Activated naive CD4-positive, alpha-beta T cell treated with anti-CD3 and anti-CD28 coated beads, Interleukin-2, amount 10 ng/mL, durations not matched to agents 7 days and 5 days (primary cell): Measurements from ENCODE around the gene ATP2B2.
"Not testable (repeated sequence)": the region's sequence is repeated elsewhere in the genome, so short reads cannot be mapped to it uniquely, and the experiment has no call there.

ENCODE experiments used
- CTCF ChIA-PET: fragments of 350-600 bp; sonication (Branson Sonifier 250); formaldehyde crosslinking; loops from one replicate; lab custom pipeline; 2021; ENCODE audit warnings: antibody characterized with exemption; lab: Charles Lee
- DNase-seq: peaks from one replicate; pipeline ENCODE4 v3.0.0-alpha.2; 2020
- H3K27ac Mint-ChIP-seq: one replicate; pipeline ENCODE4 v1.8.0; 2021; ENCODE audit warnings: mild to moderate bottlenecking, moderate library complexity, mixed read lengths
- H3K27me3 Mint-ChIP-seq: one replicate; pipeline ENCODE4 v1.8.0; 2021; ENCODE audit warnings: mild to moderate bottlenecking, mixed read lengths
- H3K36me3 Mint-ChIP-seq: one replicate; pipeline ENCODE4 v1.8.0; 2021; ENCODE audit warnings: mixed read lengths
- H3K4me1 Mint-ChIP-seq: one replicate; pipeline ENCODE4 v1.8.0; 2021; ENCODE audit warnings: mixed read lengths
- H3K4me3 Mint-ChIP-seq: one replicate; pipeline ENCODE4 v1.8.0; 2021; ENCODE audit warnings: mild to moderate bottlenecking, moderate library complexity, mixed read lengths
- H3K9me3 Mint-ChIP-seq: one replicate; pipeline ENCODE4 v1.8.0; 2021; ENCODE audit warnings: mixed read lengths

ATP2B2 gene

DNA sequence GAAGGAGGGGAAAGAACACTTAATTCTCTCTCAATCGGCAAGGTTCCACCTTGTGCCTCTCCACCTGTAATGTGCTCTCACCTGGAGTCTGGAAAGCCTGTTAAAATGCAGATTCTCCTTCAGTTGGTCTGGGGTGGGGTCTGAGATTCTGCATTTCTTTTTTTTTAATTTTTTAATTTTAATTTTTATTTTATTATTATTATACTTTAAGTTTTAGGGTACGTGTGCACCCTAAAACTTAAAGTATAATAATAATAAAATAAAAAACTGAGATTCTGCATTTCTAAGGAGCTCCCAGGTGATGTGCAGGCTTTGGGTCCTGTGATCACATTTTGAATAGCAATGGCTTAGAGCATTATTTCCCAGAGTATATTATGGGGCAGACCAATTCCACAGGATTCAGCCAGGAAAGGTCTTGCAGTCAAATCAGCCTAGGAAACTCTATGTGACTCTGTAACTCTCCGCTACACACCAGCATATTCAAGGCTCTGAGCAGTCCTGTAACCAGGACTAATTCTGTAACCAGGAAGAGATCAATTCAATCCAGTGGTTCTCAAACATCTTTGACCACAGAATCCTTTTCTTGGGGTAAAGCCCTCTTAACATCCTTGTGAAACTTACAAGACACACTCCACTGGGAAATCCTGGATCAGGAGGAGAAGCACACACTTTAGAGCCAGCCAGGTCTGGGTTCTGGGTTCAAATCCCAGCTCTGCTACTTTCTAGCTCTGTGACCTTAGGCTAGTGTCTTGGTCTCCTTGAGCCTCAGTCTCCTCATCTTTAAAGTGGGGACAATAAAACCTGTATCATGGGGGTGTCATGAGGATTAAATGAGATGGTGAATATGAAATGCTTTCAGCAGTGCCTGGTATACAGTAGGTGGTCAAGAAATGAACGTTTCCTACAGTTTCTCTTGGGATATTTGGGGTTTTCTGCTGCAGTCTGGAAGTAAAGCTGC lies 122.2 kb downstream of the ATP2B2 start:
- Mint-ChIP-seq H3K27me3 (peaks cover 32% of the 10 kb centered on the region), H3K4me1 (no peaks in the 10 kb centered on the region), H3K27ac (no peak overlapping the region), H3K36me3 (no peaks in the 10 kb centered on the region), H3K9me3 (no peaks in the 10 kb centered on the region), H3K4me3 (no peak overlapping the region)
- CTCF ChIA-PET: no interaction called here
- DNase-seq: no peak

DNA sequence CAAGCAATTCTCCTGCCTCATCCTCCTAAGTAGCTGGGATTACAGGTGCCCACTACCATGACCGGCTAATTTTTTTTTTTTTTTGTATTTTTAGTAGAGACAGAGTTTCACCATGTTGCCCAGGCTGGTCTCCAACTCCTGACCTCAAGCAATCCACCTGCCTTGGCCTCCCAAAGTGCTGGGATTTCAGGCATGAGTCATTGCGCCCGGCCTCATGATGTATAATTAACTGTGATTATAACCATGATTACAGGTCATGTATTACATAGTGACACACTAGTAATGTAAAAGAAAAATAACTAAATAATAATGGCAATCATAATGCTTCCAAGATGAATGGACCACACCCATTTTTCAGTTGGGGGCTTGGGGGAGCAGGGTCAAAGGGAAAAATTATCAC lies 122.9 kb downstream of the ATP2B2 start:
- H3K27ac Mint-ChIP-seq, H3K4me1 Mint-ChIP-seq, DNase-seq, H3K9me3 Mint-ChIP-seq, H3K36me3 Mint-ChIP-seq, H3K4me3 Mint-ChIP-seq, CTCF ChIA-PET: not testable (repeated sequence)
- H3K27me3 Mint-ChIP-seq: peaks cover 33% of the 10 kb centered on the region

DNA sequence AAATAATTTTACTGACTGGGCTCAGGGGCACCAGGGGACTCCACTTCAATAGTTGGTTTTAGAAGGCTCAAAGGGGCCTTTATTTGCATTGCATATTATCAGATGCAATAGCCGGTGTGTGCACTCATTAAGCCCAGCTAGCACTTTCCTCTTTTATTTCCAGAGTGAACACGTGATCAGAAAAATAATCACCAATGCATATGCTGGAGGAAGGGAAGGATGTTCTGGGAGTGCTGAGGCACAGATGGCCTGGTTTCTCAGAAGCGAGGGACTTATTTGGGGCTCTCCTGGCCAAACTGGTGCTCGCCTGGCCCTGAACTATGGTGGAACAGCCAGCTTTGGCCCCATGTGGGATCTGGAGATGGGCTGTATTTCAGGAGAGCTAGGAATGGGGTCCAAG lies 124.0 kb downstream of the ATP2B2 start:
- Mint-ChIP-seq H3K4me3 (no peak overlapping the region), H3K27ac (no peak overlapping the region), H3K4me1 (no peaks in the 10 kb centered on the region), H3K27me3 (peaks cover 24% of the 10 kb centered on the region), H3K9me3 (no peaks in the 10 kb centered on the region), H3K36me3 (no peaks in the 10 kb centered on the region)
- no peak for DNase-seq
- CTCF ChIA-PET: no interaction called here

DNA sequence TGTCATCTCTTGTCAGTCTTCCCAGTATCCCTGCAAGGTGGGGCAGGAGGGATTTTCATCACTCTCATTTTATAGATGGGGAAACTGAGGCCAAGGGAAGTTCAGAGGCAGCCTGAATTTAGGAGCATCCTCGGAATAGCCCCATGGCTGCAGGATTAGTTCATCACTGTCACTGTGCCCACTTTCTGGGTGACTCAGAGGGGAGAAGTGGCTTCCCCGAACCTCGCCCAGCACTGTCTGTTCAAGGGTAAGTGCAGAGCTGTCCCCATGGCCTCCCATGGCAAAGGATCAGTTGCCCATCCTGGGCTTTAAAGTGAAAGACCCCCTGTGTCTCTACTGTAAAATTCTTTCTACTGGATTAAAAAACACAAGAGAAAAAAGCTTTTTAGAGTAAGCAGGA lies 124.5 kb downstream of the ATP2B2 start:
- CTCF ChIA-PET: no interaction called here

GRCh38 chr3:10379961-10380360 lies 125.4 kb downstream of the ATP2B2 start:
- no peak overlapping the region for H3K27ac Mint-ChIP-seq
- no peak overlapping the region for H3K4me3 Mint-ChIP-seq
- peaks cover 14% of the 10 kb centered on the region for H3K27me3 Mint-ChIP-seq
- no peak for DNase-seq
- H3K9me3 Mint-ChIP-seq: no peaks in the 10 kb centered on the region
- H3K4me1 Mint-ChIP-seq: no peaks in the 10 kb centered on the region
- CTCF ChIA-PET: interaction anchor here (1.2 kb wide), 1 partner anchor 10 kb away, joined by 3 read pairs; no protein-coding TSS in a partner anchor
- H3K36me3 Mint-ChIP-seq: no peaks in the 10 kb centered on the region

More for the DNA sequence above, 124.5 kb downstream of the ATP2B2 start:
- Mint-ChIP-seq H3K27me3 (peaks cover 22% of the 10 kb centered on the region), H3K4me3 (no peak overlapping the region), H3K36me3 (no peaks in the 10 kb centered on the region), H3K27ac (no peak overlapping the region), H3K4me1 (no peaks in the 10 kb centered on the region), H3K9me3 (no peaks in the 10 kb centered on the region)
- no peak for DNase-seq

DNA sequence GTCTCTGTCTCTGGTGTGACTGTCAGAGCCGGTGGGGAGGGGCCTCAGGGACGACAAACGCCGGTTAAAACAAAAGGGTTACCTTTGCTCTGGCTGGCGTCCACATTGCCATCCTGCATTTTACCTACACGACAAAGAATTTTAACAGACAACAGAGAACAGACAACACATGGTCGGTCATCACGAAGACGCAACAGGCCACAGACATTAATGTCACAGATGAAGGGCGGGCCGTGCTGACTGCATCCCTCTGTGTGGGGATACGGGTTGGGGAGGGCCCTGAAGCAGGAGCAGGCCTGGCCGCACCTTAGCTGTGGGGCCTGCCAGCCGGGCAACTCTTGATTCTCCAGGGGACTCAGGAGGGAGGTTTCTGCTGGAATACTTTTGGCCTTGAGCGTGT lies 126.2 kb downstream of the ATP2B2 start:
- H3K27ac Mint-ChIP-seq: no peak overlapping the region
- no peak for DNase-seq
- CTCF ChIA-PET: interaction anchor here (1.2 kb wide), 1 partner anchor 11 kb away, joined by 3 read pairs; no protein-coding TSS in a partner anchor
- no peak overlapping the region for H3K4me3 Mint-ChIP-seq
- no peaks in the 10 kb centered on the region for H3K9me3 Mint-ChIP-seq
- no peaks in the 10 kb centered on the region for H3K36me3 Mint-ChIP-seq
- no peaks in the 10 kb centered on the region for H3K4me1 Mint-ChIP-seq
- H3K27me3 Mint-ChIP-seq: peaks cover 12% of the 10 kb centered on the region

GRCh38 chr3:10378742-10379141 lies 126.6 kb downstream of the ATP2B2 start:
- Mint-ChIP-seq H3K27me3 (peaks cover 12% of the 10 kb centered on the region), H3K4me1 (no peaks in the 10 kb centered on the region), H3K27ac (no peak overlapping the region), H3K9me3 (no peaks in the 10 kb centered on the region), H3K4me3 (no peak overlapping the region), H3K36me3 (no peaks in the 10 kb centered on the region)
- CTCF ChIA-PET: interaction anchor here (1.2 kb wide), 1 partner anchor 12 kb away, joined by 3 read pairs; no protein-coding TSS in a partner anchor
- DNase-seq: no peak

DNA sequence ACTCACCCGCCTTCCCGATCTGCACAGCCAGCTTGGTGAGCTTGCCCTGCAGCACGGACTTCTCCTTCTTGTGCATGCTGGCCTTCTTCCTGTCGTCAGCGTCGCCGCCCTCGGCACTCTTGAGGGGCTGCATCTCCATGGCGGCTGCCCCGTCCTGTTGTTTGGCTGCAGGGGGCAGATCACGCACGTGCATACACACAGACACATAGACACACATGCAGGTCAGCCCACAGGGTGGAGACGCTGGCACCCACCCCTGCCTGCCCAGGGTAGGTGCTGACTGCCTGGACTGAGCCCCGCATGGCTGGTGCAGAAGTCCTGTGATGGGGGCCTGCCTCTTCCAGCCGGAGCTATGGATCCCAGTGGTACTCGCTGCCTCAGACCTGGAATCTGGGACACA lies 127.1 kb downstream of the ATP2B2 start:
- Mint-ChIP-seq H3K36me3 (no peaks in the 10 kb centered on the region), H3K4me3 (no peak overlapping the region), H3K9me3 (no peaks in the 10 kb centered on the region), H3K27ac (no peak overlapping the region), H3K4me1 (no peaks in the 10 kb centered on the region), H3K27me3 (peaks cover 12% of the 10 kb centered on the region)
- CTCF ChIA-PET: no interaction called here
- no peak for DNase-seq

DNA sequence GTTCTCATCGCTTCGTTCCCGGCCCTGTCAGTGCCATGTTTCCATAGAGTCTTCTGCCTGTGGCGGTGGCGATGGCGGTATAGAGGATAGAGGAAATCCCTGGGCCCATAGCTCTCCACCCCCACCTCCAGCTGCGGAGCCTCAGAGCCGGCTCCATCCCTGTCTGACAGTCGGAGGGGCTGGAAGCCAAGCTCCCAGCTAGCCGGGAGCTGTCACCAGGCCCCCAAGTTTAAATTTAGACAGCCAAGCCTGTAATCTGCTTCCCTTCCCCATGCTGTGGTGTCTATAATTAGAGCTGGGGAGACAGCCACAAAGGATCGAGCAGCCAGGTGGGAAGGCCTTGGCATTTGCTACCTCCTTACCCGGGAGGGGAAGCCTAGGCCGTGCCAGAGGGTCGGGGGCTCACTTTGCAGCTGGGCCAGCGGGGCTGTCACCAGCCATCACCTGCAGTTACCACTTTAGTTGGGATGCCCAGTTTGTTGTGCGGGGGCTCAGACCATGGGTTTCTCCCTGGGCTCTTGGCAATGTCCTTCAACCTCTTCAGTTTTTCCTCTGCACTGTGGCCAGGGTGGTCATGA lies 128.1 kb downstream of the ATP2B2 start:
- H3K27ac Mint-ChIP-seq: no peak overlapping the region
- no peaks in the 10 kb centered on the region for H3K36me3 Mint-ChIP-seq
- H3K4me1 Mint-ChIP-seq: no peaks in the 10 kb centered on the region
- H3K4me3 Mint-ChIP-seq: no peak overlapping the region
- CTCF ChIA-PET: no interaction called here
- peaks cover 12% of the 10 kb centered on the region for H3K27me3 Mint-ChIP-seq
- DNase-seq: no peak
- no peaks in the 10 kb centered on the region for H3K9me3 Mint-ChIP-seq

DNA sequence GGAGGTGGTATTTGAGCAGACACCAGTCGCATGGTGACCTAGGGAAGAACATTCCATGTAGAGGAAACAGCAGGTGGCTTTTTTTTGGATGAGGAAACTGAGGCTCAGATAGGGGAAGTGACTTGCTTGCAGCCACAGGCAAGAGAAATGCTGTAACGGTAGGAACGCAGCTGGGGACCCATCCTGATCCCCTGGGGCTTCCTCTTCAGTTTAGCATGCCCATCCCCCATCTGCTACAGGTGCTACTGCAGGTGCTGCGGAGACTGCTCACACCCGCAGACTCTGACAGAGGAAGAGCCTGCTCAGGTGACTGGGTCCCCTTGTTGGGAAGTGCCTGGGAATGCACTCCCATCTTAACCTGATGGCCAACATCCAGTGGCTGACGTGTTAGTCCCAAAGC lies 129.0 kb downstream of the ATP2B2 start:
- no peak for DNase-seq
- CTCF ChIA-PET: no interaction called here
- no peak overlapping the region for H3K27ac Mint-ChIP-seq
- no peak overlapping the region for H3K4me3 Mint-ChIP-seq
- H3K9me3 Mint-ChIP-seq: no peaks in the 10 kb centered on the region
- H3K27me3 Mint-ChIP-seq: peaks cover 12% of the 10 kb centered on the region
- no peaks in the 10 kb centered on the region for H3K36me3 Mint-ChIP-seq
- no peaks in the 10 kb centered on the region for H3K4me1 Mint-ChIP-seq

DNA sequence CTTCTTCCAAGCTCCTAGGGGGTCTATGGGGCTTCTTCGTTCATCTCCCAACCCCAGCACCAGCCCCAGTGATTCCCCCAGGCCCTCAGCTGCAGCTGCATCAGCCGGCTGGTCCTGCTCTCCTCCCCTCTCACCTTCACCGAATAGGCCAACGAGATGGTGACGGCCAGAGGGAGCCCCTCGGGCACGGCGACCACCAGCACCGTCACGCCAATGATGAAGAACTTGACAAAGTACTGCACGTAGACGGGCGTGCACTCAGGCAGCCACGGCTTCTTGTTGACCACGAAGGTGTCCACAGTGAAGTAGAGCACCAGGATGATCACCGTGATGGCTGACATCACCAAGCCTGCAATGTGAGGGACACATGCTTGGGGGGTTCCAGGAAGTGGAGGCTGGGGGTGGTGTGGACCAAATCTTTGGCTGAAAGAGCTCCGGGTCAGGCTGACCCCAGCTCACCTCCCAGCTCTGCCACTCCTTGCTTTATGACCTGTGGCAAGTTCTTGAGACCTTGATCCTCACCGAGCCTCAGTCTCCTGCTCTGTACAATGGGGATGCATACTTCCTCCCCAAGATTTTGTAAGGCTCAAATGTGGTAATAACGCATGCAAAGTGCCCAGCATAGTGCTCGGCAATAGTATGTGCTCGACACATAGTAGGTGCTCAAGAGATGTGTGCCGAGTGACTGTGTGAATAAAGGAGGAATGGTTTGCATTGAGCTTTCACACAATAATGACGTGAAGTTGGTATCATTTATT lies 129.9 kb downstream of the ATP2B2 start:
- H3K9me3 Mint-ChIP-seq: peaks cover 3% of the 10 kb centered on the region
- H3K27me3 Mint-ChIP-seq: peaks cover 19% of the 10 kb centered on the region
- no peaks in the 10 kb centered on the region for H3K36me3 Mint-ChIP-seq
- H3K4me3 Mint-ChIP-seq: no peak overlapping the region
- no peak overlapping the region for H3K27ac Mint-ChIP-seq
- CTCF ChIA-PET: no interaction called here
- no peaks in the 10 kb centered on the region for H3K4me1 Mint-ChIP-seq
- no peak for DNase-seq

DNA sequence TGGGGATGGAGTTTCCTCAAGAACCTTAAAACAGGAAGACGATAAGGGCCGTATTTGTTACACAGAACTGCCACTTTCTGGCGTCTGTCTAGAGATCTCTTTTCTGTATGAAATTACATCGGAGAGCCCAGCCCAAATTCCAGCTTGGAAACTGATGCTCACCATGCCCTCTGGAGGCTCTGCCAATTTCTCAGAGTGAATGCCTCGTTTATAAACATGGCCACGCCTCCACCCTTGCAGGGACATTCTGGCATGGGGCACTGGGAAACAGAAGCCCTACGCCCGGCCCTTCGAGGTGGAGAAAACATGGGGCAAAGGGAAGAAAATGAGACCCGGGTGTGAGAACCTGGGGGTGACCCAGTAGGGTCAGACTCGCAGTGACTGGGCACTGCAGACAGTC lies 131.1 kb downstream of the ATP2B2 start:
- DNase-seq: no peak
- Mint-ChIP-seq H3K27me3 (peaks cover 24% of the 10 kb centered on the region), H3K9me3 (peaks cover 3% of the 10 kb centered on the region), H3K36me3 (no peaks in the 10 kb centered on the region), H3K4me3 (no peak overlapping the region), H3K27ac (no peak overlapping the region), H3K4me1 (no peaks in the 10 kb centered on the region)
- CTCF ChIA-PET: interaction anchor here (1.0 kb wide), 1 partner anchor 364 kb away, joined by 3 read pairs; no protein-coding TSS in a partner anchor

DNA sequence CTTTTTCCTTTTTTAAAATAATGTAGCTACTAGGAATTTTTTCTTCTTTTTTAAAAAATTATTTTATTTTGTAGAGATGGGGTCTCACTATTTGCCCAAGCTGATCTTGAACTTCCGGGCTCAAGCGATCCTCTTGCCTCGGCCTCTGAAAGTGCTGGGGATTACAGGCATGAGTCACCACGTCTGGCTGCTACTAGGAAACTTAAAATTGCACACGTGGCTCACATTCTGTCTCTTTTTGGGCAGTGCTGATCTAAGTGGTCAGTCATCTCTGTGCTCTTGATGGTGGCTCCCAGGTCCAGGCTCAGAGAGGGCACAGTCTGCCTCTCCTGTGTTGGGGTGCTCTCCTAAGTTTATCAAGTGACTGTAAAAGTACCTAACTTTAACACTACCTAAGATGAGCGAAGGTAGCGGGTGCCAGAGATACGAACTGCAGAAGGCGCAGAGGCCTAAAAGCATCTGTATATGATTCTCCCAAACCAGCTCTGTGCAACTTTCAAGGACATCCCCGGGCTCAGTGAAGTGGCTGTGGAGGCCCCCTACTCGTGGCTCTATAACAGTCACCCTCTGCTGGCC lies 131.6 kb downstream of the ATP2B2 start:
- H3K27ac Mint-ChIP-seq: no peak overlapping the region
- peaks cover 3% of the 10 kb centered on the region for H3K9me3 Mint-ChIP-seq
- H3K36me3 Mint-ChIP-seq: no peaks in the 10 kb centered on the region
- CTCF ChIA-PET: no interaction called here
- peaks cover 29% of the 10 kb centered on the region for H3K27me3 Mint-ChIP-seq
- DNase-seq: no peak
- H3K4me3 Mint-ChIP-seq: no peak overlapping the region
- no peaks in the 10 kb centered on the region for H3K4me1 Mint-ChIP-seq

DNA sequence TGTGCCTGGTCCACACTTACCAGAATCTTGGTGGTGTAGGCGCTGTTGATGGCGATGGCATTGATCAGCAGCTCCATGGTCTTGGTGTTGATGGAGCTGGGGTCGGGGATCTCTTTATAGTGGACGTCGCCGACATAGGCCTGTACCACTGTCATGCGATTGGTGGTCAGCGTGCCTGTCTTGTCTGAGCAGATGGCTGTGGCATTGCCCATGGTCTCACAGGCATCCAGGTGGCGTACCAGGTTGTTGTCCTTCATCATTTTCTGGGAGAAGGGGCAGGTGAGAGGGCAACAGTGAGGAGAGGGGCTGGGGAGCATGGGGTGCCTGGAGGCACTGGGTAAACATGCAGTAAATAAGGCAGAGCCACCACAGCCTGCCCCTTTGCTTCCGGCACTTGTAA lies 133.6 kb downstream of the ATP2B2 start:
- no peaks in the 10 kb centered on the region for H3K36me3 Mint-ChIP-seq
- DNase-seq: no peak
- peaks cover 28% of the 10 kb centered on the region for H3K27me3 Mint-ChIP-seq
- no peak overlapping the region for H3K4me3 Mint-ChIP-seq
- H3K27ac Mint-ChIP-seq: peak overlapping the region; percentile 4
- no peaks in the 10 kb centered on the region for H3K4me1 Mint-ChIP-seq
- CTCF ChIA-PET: no interaction called here
- peaks cover 3% of the 10 kb centered on the region for H3K9me3 Mint-ChIP-seq
